NCI-H526 treated with DMSO at 0.1 percent for 48 hours (cell line): ENCODE results near the gene BICD2.

Experiments
- DNase-seq: peaks from one replicate; lab custom pipeline; 2025; lab: John Stamatoyannopoulos, UW

BICD2 gene

GRCh38 chr9:92668746-92669526 lies 95.7 kb downstream of the BICD2 start:
- no peak for DNase-seq

GRCh38 chr9:92666912-92667532 lies 97.6 kb downstream of the BICD2 start:
- no peak for DNase-seq

DNA sequence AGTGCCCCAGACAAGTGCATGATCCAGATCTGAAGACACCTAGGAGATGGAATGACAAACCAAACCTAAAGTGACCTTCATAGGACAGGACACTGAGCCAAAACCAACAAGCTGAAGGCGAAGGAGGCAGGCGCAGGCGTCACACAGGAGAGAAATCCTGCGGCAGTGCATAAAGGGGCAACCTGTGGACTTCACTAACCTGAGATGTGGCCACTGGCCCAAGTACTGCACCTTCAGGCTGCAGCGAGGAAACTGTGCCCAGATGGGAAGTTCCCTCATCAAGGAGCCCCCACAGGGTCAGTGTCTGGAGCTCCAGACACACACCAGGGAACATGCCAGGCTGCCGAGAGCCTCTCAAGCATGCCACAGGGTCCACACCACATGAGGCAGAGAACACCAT lies 98.4 kb downstream of the BICD2 start:
- DNase-seq: no peak

GRCh38 chr9:92665836-92666235 lies 98.8 kb downstream of the BICD2 start:
- no peak for DNase-seq

GRCh38 chr9:92664394-92665152 lies 100.1 kb downstream of the BICD2 start:
- no peak for DNase-seq

DNA sequence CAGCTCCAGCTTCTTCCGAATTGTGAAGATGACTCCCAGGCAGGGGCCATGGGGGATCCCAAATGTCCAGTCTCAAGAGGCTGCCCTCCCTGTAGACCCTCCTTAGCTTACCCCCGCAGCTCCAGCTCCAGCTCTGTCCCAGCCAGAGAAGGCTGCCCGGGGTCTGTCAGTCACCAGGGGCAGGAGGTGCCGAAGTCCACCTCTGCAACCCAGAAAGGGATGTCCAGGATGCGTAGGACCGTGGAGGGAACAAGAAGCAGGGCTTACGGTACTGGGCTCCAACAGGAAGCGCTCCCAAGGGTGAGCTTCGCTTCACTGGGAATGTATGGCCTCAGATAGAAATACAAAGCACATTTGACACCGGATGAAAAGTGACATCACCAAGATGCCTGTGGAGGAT lies 100.7 kb downstream of the BICD2 start:
- DNase-seq: no peak

- DNase-seq: no peak
These were observed 101.5 kb downstream of the BICD2 start for GRCh38 chr9:92663126-92663525.

- DNase-seq: no peak
These were observed 102.9 kb downstream of the BICD2 start for GRCh38 chr9:92661743-92662142.
